Fibroblast of villous mesenchyme (primary cell): ENCODE data around the gene SERPIND1. TPM values are rescaled to one million over a fixed set of nuclear protein-coding genes. Genes with fewer than 3 reads are reported as not detected.

Source experiments
- DNase-seq: peaks from one replicate; pipeline ENCODE4 v3.0.0-alpha.2; 2010; ENCODE audit warnings: low read depth
- H3K4me3 ChIP-seq: 2 replicates; pipeline ENCODE4 v1.5.1; 2011; ENCODE audit warnings: low read depth, mild to moderate bottlenecking, low read length
- CTCF ChIP-seq: IDR thresholded peaks from 2 replicates; pipeline ENCODE4 v1.5.1; 2012; ENCODE audit warnings: low read depth, mild to moderate bottlenecking, low read length; ENCODE audit not compliant: insufficient read depth
- total RNA-seq: library from RNA; depleted of rRNA; stranded (reverse); fragments of >200 nt; gene quantifications from 2 replicates; pipeline ENCODE4 v1.2.3, GENCODE V29; 2012

SERPIND1 gene
- total RNA-seq, 1 donor: under 0.01 TPM

GRCh38 chr22:20783300-20783673 is 9.4 kb downstream of the SERPIND1 start:
- TF ChIP-seq CTCF: no peak
- no peak for DNase-seq
- no peak overlapping the region for H3K4me3 ChIP-seq

GRCh38 chr22:20783844-20784723 is 10.2 kb downstream of the SERPIND1 start:
- DNase-seq: peak; percentile 74
- H3K4me3 ChIP-seq: no peak overlapping the region
- peak; percentile 85 for TF ChIP-seq CTCF

- H3K4me3 ChIP-seq: no peak overlapping the region
- no peak for TF ChIP-seq CTCF
- no peak for DNase-seq
Measured at GRCh38 chr22:20785415-20785814, 11.5 kb downstream of the SERPIND1 start.

GRCh38 chr22:20786048-20786447 is 12.1 kb downstream of the SERPIND1 start:
- no peak for TF ChIP-seq CTCF
- no peak for DNase-seq
- no peak overlapping the region for H3K4me3 ChIP-seq

DNA sequence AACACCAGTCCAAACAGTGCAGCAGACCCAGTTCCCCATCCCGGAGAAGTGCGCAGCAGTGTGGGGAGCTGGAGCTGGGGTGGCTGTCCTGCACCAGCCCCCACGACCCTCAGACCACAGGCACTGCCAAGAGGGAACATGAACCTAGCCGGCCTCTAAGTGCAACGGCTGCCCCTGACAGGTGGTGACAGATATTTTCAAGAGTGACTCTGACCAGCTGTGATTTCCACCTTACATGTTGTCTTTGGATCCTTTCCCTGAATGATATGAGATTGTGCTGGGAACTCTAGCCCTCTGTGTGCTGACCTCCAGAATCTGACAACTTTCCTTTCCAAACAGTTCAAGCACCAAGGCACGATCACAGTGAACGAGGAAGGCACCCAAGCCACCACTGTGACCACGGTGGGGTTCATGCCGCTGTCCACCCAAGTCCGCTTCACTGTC is 12.6 kb downstream of the SERPIND1 start:
- DNase-seq: no peak
- H3K4me3 ChIP-seq: no peak overlapping the region
- TF ChIP-seq CTCF: no peak

DNA sequence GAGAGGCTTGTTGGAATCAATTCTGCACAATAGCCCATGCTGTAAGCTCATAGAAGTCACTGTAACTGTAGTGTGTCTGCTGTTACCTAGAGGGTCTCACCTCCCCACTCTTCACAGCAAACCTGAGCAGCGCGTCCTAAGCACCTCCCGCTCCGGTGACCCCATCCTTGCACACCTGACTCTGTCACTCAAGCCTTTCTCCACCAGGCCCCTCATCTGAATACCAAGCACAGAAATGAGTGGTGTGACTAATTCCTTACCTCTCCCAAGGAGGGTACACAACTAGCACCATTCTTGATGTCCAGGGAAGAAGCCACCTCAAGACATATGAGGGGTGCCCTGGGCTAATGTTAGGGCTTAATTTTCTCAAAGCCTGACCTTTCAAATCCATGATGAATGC is 13.3 kb downstream of the SERPIND1 start:
- H3K4me3 ChIP-seq: no peak overlapping the region
- no peak for TF ChIP-seq CTCF
- no peak for DNase-seq
